Iris pigment epithelial cell (primary cell): ENCODE measurements around the gene HOOK2.
"Not testable (repeated sequence)": the region's sequence is repeated elsewhere in the genome, so short reads cannot be mapped to it uniquely, and the experiment has no call there.

Experiments
- DNase-seq: peaks from one replicate; pipeline ENCODE4 v3.0.0-alpha.2; 2011; ENCODE audit warnings: low read depth

HOOK2 gene

DNA sequence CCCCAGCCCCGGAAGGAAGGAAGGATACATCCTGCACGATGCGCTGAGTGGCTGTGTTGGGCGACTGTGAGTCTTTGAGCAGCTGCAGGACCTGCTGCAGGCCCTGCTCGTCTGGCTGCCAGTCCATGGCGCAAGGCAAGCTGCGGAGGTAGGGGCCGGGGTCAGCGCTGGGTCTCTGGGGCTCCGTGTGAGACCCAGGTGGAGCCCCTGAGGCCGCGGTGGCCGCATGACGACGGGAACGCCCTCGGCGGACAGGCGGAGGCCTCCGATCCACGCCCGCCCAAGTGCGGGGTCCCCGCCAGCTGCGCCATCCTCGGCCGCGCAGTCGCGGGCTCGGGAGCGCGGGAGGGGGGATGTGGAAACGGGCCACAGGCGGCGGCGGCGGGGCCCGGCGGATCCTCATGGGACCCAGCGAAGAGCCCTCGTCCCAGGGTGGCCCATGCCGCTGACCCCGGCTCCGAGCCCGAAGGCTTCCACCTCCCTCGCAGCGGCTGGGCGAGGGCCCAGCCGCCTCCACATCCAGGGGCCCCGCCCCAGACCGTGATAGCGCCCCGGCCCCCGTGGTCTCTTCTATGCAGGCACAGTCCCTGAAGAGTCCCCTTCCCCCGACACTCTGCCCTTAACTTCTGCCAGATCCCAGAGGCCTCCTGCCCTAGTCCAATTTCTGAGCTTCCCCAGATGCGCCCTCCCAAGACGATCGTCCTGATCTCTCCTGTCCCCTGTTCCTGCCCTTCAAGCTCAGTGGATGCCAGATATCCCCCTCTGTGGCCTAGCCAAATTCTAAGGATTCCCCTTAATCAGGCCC is 54.3 kb downstream of the HOOK2 start:
- DNase-seq = peak; percentile 42

GRCh38 chr19:12720296-12720695 is 55.1 kb downstream of the HOOK2 start:
- no peak for DNase-seq

GRCh38 chr19:12715929-12716328 is 59.4 kb downstream of the HOOK2 start:
- DNase-seq = no peak

DNA sequence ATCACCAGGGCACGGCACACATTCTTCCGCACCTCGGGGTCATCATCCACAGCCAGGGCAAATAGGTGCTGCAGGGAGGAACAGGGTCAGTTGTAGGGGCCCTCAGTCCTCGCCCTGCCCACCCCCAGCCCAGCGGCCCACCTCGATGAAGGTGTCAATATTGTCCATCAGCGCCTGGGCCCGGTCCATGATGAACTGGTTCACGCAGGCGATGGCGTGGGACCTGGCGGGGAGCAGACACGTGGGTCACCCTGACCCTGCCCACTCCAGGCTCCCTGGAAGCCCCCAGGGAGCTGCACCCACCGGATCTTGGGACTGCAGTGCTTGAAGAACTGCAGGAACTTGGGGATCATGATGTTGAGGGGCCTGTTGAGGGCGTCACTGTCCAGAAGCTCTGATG is 60.2 kb downstream of the HOOK2 start:
- no peak for DNase-seq

- DNase-seq = not testable (repeated sequence)
These were observed 62.0 kb downstream of the HOOK2 start for GRCh38 chr19:12713304-12713703.
